Loucy (cell line): Measurements from ENCODE around the gene ZNF292.

ENCODE experiments used
- CTCF ChIP-seq: fragments of 200-600 bp; sonication (generic); conservative IDR thresholded peaks from 2 replicates; pipeline ENCODE4 v1.5.1; 2014; ENCODE audit warnings: mild to moderate bottlenecking, antibody characterized with exemption, low read length
- EZH2phosphoT487 ChIP-seq: fragments of 200-600 bp; IDR thresholded peaks from 2 replicates; pipeline ENCODE4 v1.6.1; 2018; ENCODE audit warnings: antibody characterized with exemption, mild to moderate bottlenecking, moderate library complexity, borderline replicate concordance

GRCh38 chr6:87151781-87152525 lies 3.4 kb upstream of the ZNF292 start:
- TF ChIP-seq CTCF, result no peak
- TF ChIP-seq EZH2phosphoT487, result no peak
